Retinal pigment epithelial cell (primary cell): ENCODE data around the gene TRMT61A.

ENCODE experiments used
- DNase-seq: peaks from one replicate; pipeline ENCODE4 v3.0.0-alpha.2; 2010; ENCODE audit warnings: low read depth
- H3K4me3 ChIP-seq: 2 replicates; pipeline ENCODE4 v1.5.1; 2011; ENCODE audit warnings: mild to moderate bottlenecking, low read length, control low read depth, moderate library complexity
- TF ChIP-seq, protein P1 (sequence below): conservative IDR thresholded peaks from 2 replicates; pipeline ENCODE4 v1.5.1; 2011; ENCODE audit warnings: low read depth, low read length, control low read depth, inconsistent platforms

Gene TRMT61A

DNA sequence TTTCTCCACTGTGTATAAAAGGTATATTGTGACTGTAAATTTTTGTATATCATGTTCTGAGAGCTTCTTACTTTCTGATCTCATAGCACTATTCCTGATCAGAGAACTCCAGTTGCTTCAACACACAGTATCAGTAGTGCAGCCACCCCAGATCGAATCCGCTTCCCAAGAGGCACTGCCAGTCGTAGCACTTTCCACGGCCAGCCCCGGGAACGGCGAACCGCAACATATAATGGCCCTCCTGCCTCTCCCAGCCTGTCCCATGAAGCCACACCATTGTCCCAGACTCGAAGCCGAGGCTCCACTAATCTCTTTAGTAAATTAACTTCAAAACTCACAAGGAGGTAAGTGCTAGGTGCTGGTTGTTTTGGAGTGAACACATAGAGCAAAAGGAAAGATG, 37.3 kb upstream of the TRMT61A start:
- no peak for DNase-seq
- TF ChIP-seq, protein P1, sequence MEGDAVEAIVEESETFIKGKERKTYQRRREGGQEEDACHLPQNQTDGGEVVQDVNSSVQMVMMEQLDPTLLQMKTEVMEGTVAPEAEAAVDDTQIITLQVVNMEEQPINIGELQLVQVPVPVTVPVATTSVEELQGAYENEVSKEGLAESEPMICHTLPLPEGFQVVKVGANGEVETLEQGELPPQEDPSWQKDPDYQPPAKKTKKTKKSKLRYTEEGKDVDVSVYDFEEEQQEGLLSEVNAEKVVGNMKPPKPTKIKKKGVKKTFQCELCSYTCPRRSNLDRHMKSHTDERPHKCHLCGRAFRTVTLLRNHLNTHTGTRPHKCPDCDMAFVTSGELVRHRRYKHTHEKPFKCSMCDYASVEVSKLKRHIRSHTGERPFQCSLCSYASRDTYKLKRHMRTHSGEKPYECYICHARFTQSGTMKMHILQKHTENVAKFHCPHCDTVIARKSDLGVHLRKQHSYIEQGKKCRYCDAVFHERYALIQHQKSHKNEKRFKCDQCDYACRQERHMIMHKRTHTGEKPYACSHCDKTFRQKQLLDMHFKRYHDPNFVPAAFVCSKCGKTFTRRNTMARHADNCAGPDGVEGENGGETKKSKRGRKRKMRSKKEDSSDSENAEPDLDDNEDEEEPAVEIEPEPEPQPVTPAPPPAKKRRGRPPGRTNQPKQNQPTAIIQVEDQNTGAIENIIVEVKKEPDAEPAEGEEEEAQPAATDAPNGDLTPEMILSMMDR = no peak
- no peak overlapping the region for H3K4me3 ChIP-seq

- DNase-seq = no peak
- H3K4me3 ChIP-seq = no peak overlapping the region
- TF ChIP-seq, protein P1 = no peak
These were observed 36.7 kb upstream of the TRMT61A start for GRCh38 chr14:103492156-103492925.

GRCh38 chr14:103495854-103496253, 33.1 kb upstream of the TRMT61A start:
- TF ChIP-seq, protein P1 = no peak
- no peak overlapping the region for H3K4me3 ChIP-seq
- DNase-seq = no peak

DNA sequence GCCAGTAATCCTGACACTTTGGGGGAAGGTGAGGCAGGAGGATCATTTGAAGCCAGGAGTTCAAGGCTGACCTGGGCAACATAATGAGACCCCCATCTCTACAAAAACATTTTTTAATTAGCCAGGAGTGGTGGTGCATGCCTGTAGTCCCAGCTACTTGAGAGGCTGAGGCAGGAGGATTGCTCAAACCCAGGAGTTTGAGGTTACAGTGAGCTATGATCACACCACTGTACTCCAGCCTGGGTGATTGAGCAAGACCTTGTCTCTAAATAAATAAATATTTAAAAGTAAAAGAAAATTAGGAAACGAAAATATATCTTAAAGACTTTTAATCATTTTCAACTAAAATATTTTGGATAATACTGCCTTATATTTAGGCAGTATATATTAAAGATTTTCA, 32.2 kb upstream of the TRMT61A start:
- TF ChIP-seq, protein P1 = no peak
- no peak for DNase-seq
- H3K4me3 ChIP-seq = no peak overlapping the region

- TF ChIP-seq, protein P1 = peak; percentile 3
- no peak for DNase-seq
- no peak overlapping the region for H3K4me3 ChIP-seq
These were observed 29.3 kb upstream of the TRMT61A start for GRCh38 chr14:103499709-103500108.

DNA sequence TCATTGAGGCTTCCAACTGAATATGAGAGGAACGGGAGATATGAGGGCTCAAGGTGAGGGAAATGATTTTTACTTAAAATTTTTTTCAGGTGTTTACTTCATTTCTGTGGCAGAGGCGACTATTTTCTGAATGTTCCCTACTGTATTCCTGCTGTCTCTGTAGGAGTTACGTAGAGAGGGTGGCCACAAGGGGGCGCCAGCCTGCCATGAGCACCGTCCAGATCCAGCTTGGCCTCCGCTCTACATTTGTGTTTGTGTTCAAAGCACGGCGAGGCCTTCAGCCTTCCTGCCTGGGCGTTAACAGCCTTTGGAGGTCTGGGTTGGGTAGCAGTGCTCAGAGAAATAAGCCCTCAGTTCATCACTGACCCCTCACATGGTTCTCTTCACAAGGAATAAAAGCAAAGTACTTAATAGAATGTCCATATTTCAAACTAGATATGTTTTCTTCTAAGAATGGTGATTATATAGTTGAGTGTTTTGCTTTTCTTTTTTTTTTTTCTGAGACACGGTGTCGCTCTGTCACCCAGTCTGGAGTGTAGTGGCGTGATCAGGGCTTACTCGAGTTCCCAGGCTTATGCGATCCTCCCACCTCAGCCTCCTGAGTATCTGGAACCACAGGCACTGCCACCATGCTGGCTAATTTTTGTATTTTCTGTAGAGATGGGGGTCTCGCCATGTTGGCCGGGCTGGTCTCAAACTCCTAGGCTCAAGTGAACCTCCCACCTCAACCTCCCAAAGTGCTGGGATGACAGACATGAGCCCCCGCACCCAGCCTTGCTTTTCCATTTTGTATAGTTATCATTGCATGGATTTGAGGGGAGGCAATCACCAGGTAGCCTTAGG, 28.6 kb upstream of the TRMT61A start:
- TF ChIP-seq, protein P1 = peak; percentile 98
- no peak for DNase-seq
- H3K4me3 ChIP-seq = no peak overlapping the region
